HCT116 (cell line): ENCODE results near the gene HACE1.

Source experiments
- CTCF ChIP-seq, 3 experiments: fragments of 200-600 bp in 1 of 3; sonication (generic) in 1 of 3; IDR thresholded peaks in 2 of 3; conservative IDR thresholded peaks in 1 of 3; 2 replicates each; pipeline ENCODE4 v1.5.1; 2012 to 2017; ENCODE audit warnings: low read depth in 2 of 3, low read length in 2 of 3, antibody characterized with exemption in 1 of 3, borderline replicate concordance in 1 of 3, control low read depth in 1 of 3, mild to moderate bottlenecking in 1 of 3, mixed read lengths in 1 of 3, mixed run types in 1 of 3, moderate library complexity in 1 of 3; ENCODE audit not compliant: insufficient read depth in 1 of 3
- JUND ChIP-seq: IDR thresholded peaks from 2 replicates; pipeline ENCODE4 v1.6.1; 2012
- POLR2A ChIP-seq: IDR thresholded peaks from 2 replicates; pipeline ENCODE4 v1.7.0; 2011; ENCODE audit warnings: borderline replicate concordance; ENCODE audit not compliant: insufficient read depth, insufficient read length; ENCODE audit errors: extremely low read depth
- RAD21 ChIP-seq: IDR thresholded peaks from 2 replicates; pipeline ENCODE4 v1.6.1; 2012; ENCODE audit warnings: low read depth, mild to moderate bottlenecking
- SP1 ChIP-seq: IDR thresholded peaks from 2 replicates; pipeline ENCODE4 v1.6.1; 2012; ENCODE audit warnings: low read depth
- YY1 ChIP-seq: IDR thresholded peaks from 2 replicates; pipeline ENCODE4 v1.6.1; 2011; ENCODE audit warnings: low read length, low read depth, moderate library complexity, mild to moderate bottlenecking; ENCODE audit not compliant: insufficient replicate concordance; ENCODE audit errors: extremely low read depth

GRCh38 chr6:104736545-104736944 lies 123.2 kb downstream of the HACE1 start:
- TF ChIP-seq CTCF (IDR thresholded peaks at IDR 0.05 in 2 of 3, conservative IDR thresholded peaks at IDR 0.05 in 1 of 3; ENCODE audit: borderline replicate concordance in 1 of 3, insufficient read depth in 1 of 3, low read depth in 2 of 3, low read length in 2 of 3) (no peak), POLR2A (no peak), YY1 (no peak), RAD21 (no peak), JUND (no peak), SP1 (no peak)
